IPS-18a (cell line): Measurements from ENCODE around the gene SCART1.

Source experiments
- H3K27ac ChIP-seq: one replicate; pipeline ENCODE4 v1.5.1; 2013; ENCODE audit warnings: low read length
- H3K27me3 ChIP-seq: one replicate; pipeline ENCODE4 v1.6.1; 2013; ENCODE audit warnings: mild to moderate bottlenecking, low read length; ENCODE audit not compliant: control insufficient read depth, insufficient read depth
- H3K36me3 ChIP-seq: one replicate; pipeline ENCODE4 v1.6.1; 2013; ENCODE audit warnings: low read depth, low read length; ENCODE audit not compliant: control insufficient read depth
- H3K4me1 ChIP-seq: one replicate; pipeline ENCODE4 v1.6.1; 2013; ENCODE audit warnings: low read depth, low read length; ENCODE audit not compliant: control insufficient read depth
- H3K4me3 ChIP-seq: one replicate; pipeline ENCODE4 v1.5.1; 2013; ENCODE audit warnings: low read length
- H3K9ac ChIP-seq: one replicate; pipeline ENCODE4 v1.6.1; 2013; ENCODE audit warnings: mild to moderate bottlenecking, low read length, moderate library complexity
- H3K9me3 ChIP-seq: one replicate; pipeline ENCODE4 v1.6.1; 2013; ENCODE audit warnings: low read depth, low read length; ENCODE audit not compliant: control insufficient read depth

Gene SCART1

DNA sequence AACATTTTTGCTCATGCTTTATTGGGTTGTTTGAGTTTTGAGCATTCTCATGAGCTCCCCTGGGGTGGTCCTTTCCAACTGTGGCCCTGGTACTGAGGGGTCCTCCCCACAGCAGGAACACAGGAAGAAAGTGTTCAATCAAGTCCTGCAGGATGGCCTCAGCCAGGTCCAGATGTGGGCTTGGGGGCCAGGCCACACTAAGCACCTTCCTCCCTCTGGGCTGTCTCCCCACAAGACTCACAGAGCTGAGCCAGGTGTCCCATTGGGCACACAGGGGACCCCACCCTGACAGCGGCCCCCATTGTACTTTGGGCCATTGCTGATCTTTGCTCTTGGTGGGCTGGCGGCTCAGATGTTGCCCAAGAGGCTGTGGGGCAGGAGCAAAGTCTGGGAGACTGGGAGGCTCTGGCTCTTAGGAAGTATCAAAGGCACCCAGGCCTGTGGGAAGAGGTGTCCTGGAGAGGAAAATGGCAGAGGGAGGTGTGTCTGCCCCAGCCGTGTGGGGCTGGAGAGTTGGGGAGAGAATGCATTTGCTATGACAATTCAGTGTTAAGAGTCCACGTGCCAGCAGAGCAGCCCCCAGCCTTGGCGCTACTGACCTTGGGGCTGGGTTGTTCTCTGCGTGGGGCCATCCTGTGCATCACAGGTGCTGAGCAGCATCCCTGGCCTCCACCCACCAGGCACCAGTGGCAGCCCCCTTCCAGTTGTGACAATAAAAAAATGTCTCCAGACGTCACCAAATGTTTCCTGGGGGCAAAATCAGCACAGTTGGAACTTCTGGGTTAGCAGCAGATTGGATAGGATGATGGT, 17.8 kb downstream of the SCART1 start:
- peaks cover 63% of the 10 kb centered on the region for H3K9me3 ChIP-seq

DNA sequence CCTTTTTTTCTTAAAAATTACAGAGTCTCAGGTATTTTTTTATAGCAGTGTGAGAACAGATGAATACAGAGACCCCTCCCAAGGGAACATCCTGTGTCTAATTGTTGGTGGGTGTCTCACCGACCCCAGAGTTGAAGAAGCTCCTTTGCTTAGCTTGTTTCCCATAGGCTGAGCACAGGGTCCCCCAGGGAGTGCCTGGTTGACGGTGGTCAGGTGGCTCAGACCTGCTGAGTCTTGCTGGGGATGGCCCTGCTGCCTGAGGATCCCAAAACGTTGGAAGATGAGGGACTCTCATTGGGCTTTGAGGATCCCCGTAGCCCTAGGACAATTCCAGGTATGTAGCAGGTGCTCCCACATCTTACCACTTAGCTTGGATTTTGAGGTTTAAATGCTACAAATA, 19.5 kb downstream of the SCART1 start:
- no peak overlapping the region for H3K4me3 ChIP-seq
- H3K36me3 ChIP-seq = no peaks in the 10 kb centered on the region
- H3K27me3 ChIP-seq = no peaks in the 10 kb centered on the region
- peaks cover 51% of the 10 kb centered on the region for H3K9me3 ChIP-seq
- H3K9ac ChIP-seq = no peak overlapping the region
- no peak overlapping the region for H3K27ac ChIP-seq
- H3K4me1 ChIP-seq = no peaks in the 10 kb centered on the region

More for the DNA sequence above, 17.8 kb downstream of the SCART1 start:
- Histone ChIP-seq H3K36me3 (no peaks in the 10 kb centered on the region), H3K4me3 (no peak overlapping the region), H3K27ac (no peak overlapping the region), H3K27me3 (no peaks in the 10 kb centered on the region), H3K9ac (no peak overlapping the region), H3K4me1 (no peaks in the 10 kb centered on the region)

- Histone ChIP-seq H3K4me3 (no peak overlapping the region), H3K4me1 (no peaks in the 10 kb centered on the region), H3K9me3 (peaks cover 51% of the 10 kb centered on the region), H3K9ac (no peak overlapping the region), H3K27ac (no peak overlapping the region), H3K36me3 (no peaks in the 10 kb centered on the region), H3K27me3 (no peaks in the 10 kb centered on the region)
These were observed 20.3 kb downstream of the SCART1 start for GRCh38 chr10:133474027-133474426.

DNA sequence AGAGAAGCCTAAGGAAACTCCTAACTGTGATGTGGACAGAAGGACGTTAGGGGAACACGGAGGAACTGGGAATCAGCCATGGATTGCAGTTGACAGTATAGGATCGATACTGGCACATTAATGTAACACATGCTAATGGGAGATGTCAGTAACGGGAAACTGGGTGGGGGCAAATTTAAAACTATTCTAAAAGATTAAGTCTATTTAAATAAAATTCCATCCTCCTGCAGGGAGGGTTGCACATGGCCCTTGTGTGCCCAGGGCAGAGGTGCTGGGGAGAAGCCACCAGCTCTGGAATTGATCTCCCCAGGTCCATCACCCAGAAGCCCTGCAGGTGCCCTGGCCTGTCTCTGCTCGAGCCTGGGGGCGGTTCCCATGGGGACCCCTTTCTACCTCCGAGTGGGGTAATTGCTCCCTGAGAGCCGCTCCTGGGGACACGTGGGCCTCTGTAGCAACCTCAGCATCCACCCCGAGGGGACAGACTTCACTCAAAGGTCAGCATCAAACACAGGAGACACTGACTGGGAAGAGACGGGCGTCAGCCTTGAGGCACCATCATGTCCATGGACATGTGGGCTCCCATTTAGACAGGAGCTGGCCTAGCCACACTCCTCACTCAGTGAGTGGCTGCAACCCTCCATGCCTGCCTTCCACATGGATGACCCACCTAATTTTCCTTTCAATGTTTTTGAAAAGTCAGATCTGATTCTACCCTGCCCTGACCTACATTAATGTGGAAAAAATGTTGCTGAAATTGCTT, 21.1 kb downstream of the SCART1 start:
- no peaks in the 10 kb centered on the region for H3K27me3 ChIP-seq
- H3K4me3 ChIP-seq = no peak overlapping the region
- H3K9me3 ChIP-seq = peaks cover 51% of the 10 kb centered on the region
- H3K27ac ChIP-seq = no peak overlapping the region
- H3K9ac ChIP-seq = no peak overlapping the region
- H3K36me3 ChIP-seq = no peaks in the 10 kb centered on the region
- no peaks in the 10 kb centered on the region for H3K4me1 ChIP-seq

GRCh38 chr10:133475425-133475734, 21.6 kb downstream of the SCART1 start:
- no peak overlapping the region for H3K9ac ChIP-seq
- H3K27me3 ChIP-seq = no peaks in the 10 kb centered on the region
- H3K4me1 ChIP-seq = no peaks in the 10 kb centered on the region
- no peaks in the 10 kb centered on the region for H3K36me3 ChIP-seq
- no peak overlapping the region for H3K4me3 ChIP-seq
- no peak overlapping the region for H3K27ac ChIP-seq
- peaks cover 50% of the 10 kb centered on the region for H3K9me3 ChIP-seq

DNA sequence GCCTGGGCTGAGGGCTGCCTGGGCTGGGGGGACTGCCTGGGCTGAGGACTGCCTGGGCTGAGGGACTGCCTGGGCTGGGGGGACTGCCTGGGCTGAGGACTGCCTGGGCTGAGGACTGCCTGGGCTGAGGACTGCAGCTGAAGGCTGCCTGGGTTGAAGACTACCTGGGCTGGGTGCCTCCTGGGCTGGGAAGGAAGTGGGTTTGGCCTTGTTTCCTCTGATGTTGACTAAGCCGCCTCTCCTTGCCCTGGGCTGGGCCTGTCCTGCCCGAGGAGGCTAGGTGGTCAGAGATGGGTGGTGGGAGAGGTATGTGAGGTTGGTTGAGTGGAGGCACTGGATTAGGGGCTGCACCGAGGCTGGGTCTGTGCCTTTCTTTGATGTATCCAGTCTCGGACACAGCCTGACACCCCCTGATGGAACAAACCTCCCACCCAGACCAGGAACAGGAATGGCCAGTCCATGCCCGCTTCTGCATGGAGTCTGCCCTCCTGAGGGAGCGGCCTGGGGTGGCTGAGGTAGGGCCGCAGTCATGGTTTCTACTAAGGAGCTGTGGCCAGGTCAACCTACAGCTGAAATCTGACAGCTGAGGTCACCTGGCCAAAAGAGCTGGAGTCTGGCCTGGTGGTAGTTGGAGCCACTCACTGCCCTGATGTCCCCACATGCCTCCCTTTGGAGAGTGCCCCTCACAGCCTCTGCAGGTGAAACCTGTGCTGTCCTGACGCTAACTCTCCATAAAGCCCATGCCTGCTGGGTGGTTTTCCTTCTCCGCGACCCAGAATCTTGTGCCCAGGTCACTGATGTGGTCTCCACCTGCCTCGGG, 22.3 kb downstream of the SCART1 start:
- no peak overlapping the region for H3K9ac ChIP-seq
- peaks cover 45% of the 10 kb centered on the region for H3K9me3 ChIP-seq
- H3K27me3 ChIP-seq = no peaks in the 10 kb centered on the region
- no peaks in the 10 kb centered on the region for H3K36me3 ChIP-seq
- no peak overlapping the region for H3K4me3 ChIP-seq
- no peaks in the 10 kb centered on the region for H3K4me1 ChIP-seq
- no peak overlapping the region for H3K27ac ChIP-seq

- no peak overlapping the region for H3K9ac ChIP-seq
- H3K4me1 ChIP-seq = no peaks in the 10 kb centered on the region
- no peak overlapping the region for H3K4me3 ChIP-seq
- H3K27me3 ChIP-seq = no peaks in the 10 kb centered on the region
- no peaks in the 10 kb centered on the region for H3K36me3 ChIP-seq
- peaks cover 44% of the 10 kb centered on the region for H3K9me3 ChIP-seq
- H3K27ac ChIP-seq = no peak overlapping the region
These were observed 22.9 kb downstream of the SCART1 start for GRCh38 chr10:133476641-133476990.

DNA sequence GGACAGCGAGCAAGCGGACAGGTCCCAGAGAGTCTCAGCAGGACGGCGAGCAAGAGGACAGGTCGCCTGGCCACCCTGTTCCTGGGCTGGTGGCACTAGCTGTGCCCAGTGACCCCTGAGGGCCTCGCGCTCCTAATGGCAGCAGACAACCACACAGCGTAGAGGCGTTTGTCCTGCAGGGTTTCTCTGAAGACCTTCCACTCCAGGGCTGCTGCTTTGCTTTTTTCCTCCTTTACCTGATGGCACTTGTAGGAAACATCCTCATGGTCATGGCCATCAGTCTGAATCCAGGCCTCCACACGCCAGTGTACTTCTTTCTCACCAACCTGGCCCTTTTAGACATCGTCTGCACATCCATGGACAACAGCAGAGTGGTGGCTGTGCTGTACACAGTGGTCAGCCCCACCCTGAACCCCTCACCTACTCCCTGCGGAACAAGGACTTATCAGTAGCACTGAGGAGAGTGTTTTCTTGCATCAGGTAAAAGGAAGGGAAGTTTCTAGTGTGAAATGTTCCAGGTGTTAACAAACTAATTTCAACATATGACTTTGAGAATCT, 27.4 kb downstream of the SCART1 start:
- H3K4me1 ChIP-seq = no peaks in the 10 kb centered on the region
- H3K9ac ChIP-seq = no peak overlapping the region
- peaks cover 32% of the 10 kb centered on the region for H3K9me3 ChIP-seq
- no peak overlapping the region for H3K4me3 ChIP-seq
- H3K27me3 ChIP-seq = no peaks in the 10 kb centered on the region
- no peaks in the 10 kb centered on the region for H3K36me3 ChIP-seq
- H3K27ac ChIP-seq = no peak overlapping the region

DNA sequence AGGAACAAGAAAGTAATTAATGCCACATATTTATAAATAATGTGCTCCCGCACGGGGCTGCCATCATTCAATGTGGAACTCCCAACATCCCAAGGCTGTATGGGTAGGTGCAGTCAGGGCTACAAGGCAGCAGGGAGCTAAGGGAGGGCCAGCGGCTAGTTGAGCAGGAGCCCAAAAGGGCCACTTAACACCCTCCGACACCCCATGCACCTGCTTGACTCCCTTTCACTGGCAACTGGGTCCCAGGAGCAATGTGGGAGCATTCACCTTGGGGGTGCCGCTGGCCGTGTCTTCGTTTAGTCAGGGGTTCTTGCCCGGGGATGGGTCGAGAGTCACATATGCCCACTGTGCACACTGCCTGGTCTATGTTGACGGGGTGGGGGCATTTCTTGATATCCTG, 27.9 kb downstream of the SCART1 start:
- no peaks in the 10 kb centered on the region for H3K27me3 ChIP-seq
- peaks cover 27% of the 10 kb centered on the region for H3K9me3 ChIP-seq
- H3K9ac ChIP-seq = no peak overlapping the region
- H3K27ac ChIP-seq = no peak overlapping the region
- H3K4me3 ChIP-seq = no peak overlapping the region
- H3K36me3 ChIP-seq = no peaks in the 10 kb centered on the region
- H3K4me1 ChIP-seq = no peaks in the 10 kb centered on the region

DNA sequence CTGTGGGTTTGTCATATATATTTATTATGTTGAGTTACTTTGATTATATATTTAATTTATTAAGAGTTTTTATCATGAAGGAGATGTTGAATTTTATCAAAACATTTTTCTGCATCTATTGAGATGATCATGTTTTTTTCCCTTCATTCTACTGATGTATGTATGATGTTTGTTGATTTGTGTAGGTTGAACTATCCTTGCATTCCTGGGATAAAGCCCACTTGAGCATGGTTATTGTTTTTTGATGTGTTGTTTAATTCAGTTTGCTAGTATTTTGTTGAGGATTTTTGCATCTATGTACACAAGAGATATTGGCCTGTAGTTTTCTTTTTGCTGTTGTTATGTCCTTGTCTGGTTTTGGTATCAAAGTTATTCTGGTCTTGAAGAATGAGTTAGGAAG, 31.1 kb downstream of the SCART1 start:
- H3K9ac ChIP-seq = no peak overlapping the region
- no peak overlapping the region for H3K4me3 ChIP-seq
- H3K4me1 ChIP-seq = no peaks in the 10 kb centered on the region
- no peaks in the 10 kb centered on the region for H3K36me3 ChIP-seq
- no peak overlapping the region for H3K27ac ChIP-seq
- peaks cover 50% of the 10 kb centered on the region for H3K9me3 ChIP-seq
- H3K27me3 ChIP-seq = no peaks in the 10 kb centered on the region

DNA sequence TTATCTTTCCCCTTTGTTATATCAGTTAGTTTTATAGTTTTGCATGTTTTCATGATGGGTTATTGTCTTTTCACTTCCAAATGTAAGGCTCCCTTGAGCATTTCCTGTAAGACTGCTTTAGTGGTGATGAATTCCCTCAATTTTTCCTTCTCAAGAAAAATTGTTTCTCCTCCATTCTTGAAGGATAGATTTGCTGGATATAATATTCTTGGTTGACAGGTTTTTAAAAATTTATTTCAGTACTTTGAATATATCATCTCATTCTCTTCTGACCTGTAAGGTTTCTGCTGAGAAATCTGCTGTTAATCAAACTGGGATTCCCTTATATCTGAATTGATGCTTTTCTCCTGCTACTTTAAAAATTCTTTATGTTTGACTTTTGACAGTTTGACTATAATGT, 33.3 kb downstream of the SCART1 start:
- Histone ChIP-seq H3K27me3 (no peaks in the 10 kb centered on the region), H3K36me3 (no peaks in the 10 kb centered on the region), H3K4me1 (no peaks in the 10 kb centered on the region), H3K4me3 (no peak overlapping the region), H3K9ac (no peak overlapping the region), H3K9me3 (peaks cover 49% of the 10 kb centered on the region), H3K27ac (no peak overlapping the region)
